Stomach (tissue), 4 donors: ENCODE measurements around the gene TCEANC.
"Not testable (repeated sequence)": the region's sequence is repeated elsewhere in the genome, so short reads cannot be mapped to it uniquely, and the experiment has no call there.

Source experiments
- CTCF ChIP-seq, 7 experiments: fragments of 450-650 bp in 4 of 7; fragments of 200-600 bp in 3 of 7; sonication (generic) in 3 of 7; IDR thresholded peaks; one replicate each; pipeline ENCODE4 v1.5.1; 2016 to 2019; ENCODE audit warnings: antibody characterized with exemption in 7 of 7, control low read depth in 2 of 7, mild to moderate bottlenecking in 1 of 7
- POLR2A ChIP-seq, 4 donors: fragments of 450-650 bp; IDR thresholded peaks; one replicate each; pipeline ENCODE4 v1.6.1; 2016; ENCODE audit warnings: antibody characterized with exemption in 4 of 4, control low read depth in 2 of 4, mild to moderate bottlenecking in 1 of 4, moderate library complexity in 1 of 4
- POLR2AphosphoS5 ChIP-seq, 3 donors: sonication (generic); formaldehyde crosslinking; IDR thresholded peaks; one replicate each; pipeline ENCODE4 v1.6.1; 2016; ENCODE audit warnings: antibody characterized with exemption in 3 of 3

- not testable (repeated sequence) for TF ChIP-seq POLR2AphosphoS5, CTCF, POLR2A (IDR thresholded peaks at IDR 0.05)
Observed at GRCh38 chrX:13669755-13670154, 16.8 kb downstream of the TCEANC start.
